ENCODE data around the gene XXYLT1. TPM values are rescaled to one million over a fixed set of nuclear protein-coding genes. Genes with fewer than 3 reads are reported as not detected.

XXYLT1 gene
- total and polyA plus RNA-seq, 2 donors from 2014 or later, result 5.7 to 10.7 TPM

DNA sequence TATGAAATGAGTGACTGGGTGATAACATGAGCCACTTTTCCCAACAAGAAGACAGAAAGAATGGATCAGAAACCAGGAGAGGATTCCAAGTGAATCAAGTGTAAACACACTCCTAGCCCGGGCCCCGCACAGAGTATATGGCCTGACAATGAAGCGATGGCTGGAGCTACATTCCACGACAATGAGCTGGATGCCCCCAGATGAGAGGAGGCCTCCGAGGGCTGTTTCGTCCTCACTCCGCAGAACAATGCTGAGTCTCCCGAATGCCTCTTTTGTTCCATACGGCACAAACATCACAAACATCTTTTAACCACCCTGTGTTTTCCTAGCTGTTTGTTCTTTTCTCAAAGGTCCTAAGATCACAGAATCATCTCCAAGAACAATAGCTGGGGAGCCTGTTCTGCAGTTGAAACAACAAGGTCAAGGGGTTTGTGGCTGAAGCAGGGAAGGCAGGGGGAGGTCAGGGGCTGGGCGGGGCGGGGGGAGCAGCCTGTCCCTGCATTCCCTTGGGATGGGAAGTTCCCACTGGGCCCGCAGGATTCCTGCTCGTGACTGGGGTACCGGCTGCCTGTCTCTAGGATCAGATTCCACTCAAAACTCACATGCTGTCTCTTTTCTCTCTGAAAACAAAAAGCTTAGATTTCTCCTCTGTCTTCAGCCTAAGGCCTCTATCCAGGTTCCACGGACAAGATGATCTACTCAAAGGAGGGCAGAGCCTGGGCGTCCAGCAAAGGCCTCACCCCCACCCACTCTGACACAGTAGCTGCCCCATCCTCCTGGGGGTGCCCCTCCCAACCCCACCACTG is 151.3 kb downstream of the XXYLT1 start:
- FAIRE-seq, result no peak
- intact Hi-C loops (cut with DNase I), result loop anchor here (10.0 kb wide), 1 partner anchor 125 kb away; no protein-coding TSS in a partner anchor
- H3K9ac ChIP-seq (ENCODE audit: low read length in 3 of 3), result no peak overlapping the region
- H3K36me3 ChIP-seq (ENCODE audit: control insufficient read depth in 2 of 3, insufficient read depth in 3 of 3, low read length in 3 of 3), result no peaks in the 10 kb centered on the region
- no peaks in the 10 kb centered on the region for H3K9me3 ChIP-seq (ENCODE audit: control insufficient read depth in 2 of 3, insufficient read depth in 1 of 3, low read length in 3 of 3)
- peaks cover 0 to 8% (median 0%) of the 10 kb centered on the region in 3 donors for H3K4me1 ChIP-seq (ENCODE audit: control insufficient read depth in 2 of 3, insufficient read depth in 2 of 3, low read depth in 1 of 3, low read length in 3 of 3)
- H3K4me3 ChIP-seq (ENCODE audit: low read length in 3 of 3), result no peak overlapping the region
- H3K27me3 ChIP-seq (ENCODE audit: control insufficient read depth, insufficient read depth, low read length), result no peaks in the 10 kb centered on the region
- DNase-seq, result peak in 1 of 5 donors; percentile 69
- peak overlapping the region; percentile 25 to 64 for H3K27ac ChIP-seq (ENCODE audit: low read depth in 2 of 2, low read length in 2 of 2)
- TF ChIP-seq, protein P1, sequence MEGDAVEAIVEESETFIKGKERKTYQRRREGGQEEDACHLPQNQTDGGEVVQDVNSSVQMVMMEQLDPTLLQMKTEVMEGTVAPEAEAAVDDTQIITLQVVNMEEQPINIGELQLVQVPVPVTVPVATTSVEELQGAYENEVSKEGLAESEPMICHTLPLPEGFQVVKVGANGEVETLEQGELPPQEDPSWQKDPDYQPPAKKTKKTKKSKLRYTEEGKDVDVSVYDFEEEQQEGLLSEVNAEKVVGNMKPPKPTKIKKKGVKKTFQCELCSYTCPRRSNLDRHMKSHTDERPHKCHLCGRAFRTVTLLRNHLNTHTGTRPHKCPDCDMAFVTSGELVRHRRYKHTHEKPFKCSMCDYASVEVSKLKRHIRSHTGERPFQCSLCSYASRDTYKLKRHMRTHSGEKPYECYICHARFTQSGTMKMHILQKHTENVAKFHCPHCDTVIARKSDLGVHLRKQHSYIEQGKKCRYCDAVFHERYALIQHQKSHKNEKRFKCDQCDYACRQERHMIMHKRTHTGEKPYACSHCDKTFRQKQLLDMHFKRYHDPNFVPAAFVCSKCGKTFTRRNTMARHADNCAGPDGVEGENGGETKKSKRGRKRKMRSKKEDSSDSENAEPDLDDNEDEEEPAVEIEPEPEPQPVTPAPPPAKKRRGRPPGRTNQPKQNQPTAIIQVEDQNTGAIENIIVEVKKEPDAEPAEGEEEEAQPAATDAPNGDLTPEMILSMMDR (IDR thresholded peaks at IDR 0.05; ENCODE audit: borderline replicate concordance, extremely low read depth, insufficient read depth), result no peak

DNA sequence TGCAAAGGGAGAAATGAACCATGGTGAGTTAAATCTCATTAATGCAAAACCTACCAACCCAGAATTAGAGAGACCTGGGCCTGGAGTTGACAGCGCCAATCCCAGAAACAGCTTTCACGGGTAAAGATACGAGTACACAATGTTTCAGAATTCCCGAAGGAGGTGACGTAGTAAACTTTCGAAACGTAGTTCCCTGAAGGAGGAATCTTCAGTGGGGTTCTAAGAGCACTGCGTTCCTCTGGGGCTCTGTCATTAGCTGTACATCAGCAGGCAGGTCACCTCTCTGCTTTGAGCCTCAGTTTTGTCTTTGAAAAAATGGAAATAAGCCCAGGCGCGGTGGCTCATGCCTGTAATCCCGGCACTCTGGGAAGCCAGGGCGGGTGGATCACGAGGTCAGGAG is 152.3 kb downstream of the XXYLT1 start:
- H3K9me3 ChIP-seq (ENCODE audit: control insufficient read depth in 2 of 3, insufficient read depth in 1 of 3, low read length in 3 of 3), result no peaks in the 10 kb centered on the region
- intact Hi-C loops (cut with DNase I), result no loop called here
- H3K27me3 ChIP-seq (ENCODE audit: control insufficient read depth, insufficient read depth, low read length), result no peaks in the 10 kb centered on the region
- no peak for DNase-seq
- peaks cover 0 to 8% (median 0%) of the 10 kb centered on the region in 3 donors for H3K4me1 ChIP-seq (ENCODE audit: control insufficient read depth in 2 of 3, insufficient read depth in 2 of 3, low read depth in 1 of 3, low read length in 3 of 3)
- FAIRE-seq, result no peak
- TF ChIP-seq, protein P1 (IDR thresholded peaks at IDR 0.05; ENCODE audit: borderline replicate concordance, extremely low read depth, insufficient read depth), result no peak
- no peaks in the 10 kb centered on the region for H3K36me3 ChIP-seq (ENCODE audit: control insufficient read depth in 2 of 3, insufficient read depth in 3 of 3, low read length in 3 of 3)
- H3K9ac ChIP-seq (ENCODE audit: low read length in 3 of 3), result no peak overlapping the region
- no peak overlapping the region for H3K4me3 ChIP-seq (ENCODE audit: low read length in 3 of 3)
- no peak overlapping the region for H3K27ac ChIP-seq (ENCODE audit: low read depth in 2 of 2, low read length in 2 of 2)

DNA sequence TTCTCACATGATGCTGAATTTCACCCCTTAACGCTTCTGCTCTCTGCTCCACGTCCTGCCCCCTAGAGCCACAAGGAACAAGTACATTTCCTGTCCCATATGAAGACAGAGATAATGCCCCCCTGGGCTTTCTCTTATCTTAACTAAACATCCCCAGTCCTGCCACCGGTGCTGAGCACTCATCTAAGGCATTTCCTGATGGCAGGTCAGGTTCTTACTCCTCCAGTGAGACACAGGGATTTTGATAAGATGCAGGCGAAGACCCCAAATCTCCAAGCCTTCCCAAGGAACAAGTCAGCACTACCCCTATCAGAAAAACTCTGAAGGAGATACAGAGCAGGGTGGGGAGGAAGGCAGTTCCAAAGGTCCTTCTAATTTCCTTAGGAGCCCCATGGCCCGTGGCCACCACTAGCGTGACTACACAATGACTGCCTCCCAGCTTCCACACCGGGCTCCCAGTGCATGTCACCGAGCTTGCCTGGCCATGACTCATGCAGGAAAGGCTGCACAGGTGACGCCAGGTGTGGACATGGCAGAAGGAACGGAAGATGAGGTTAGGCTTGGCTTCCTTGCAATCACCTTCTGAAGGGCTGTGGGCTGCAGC is 152.9 kb downstream of the XXYLT1 start:
- no peak overlapping the region for H3K4me3 ChIP-seq (ENCODE audit: low read length in 3 of 3)
- H3K36me3 ChIP-seq (ENCODE audit: control insufficient read depth in 2 of 3, insufficient read depth in 3 of 3, low read length in 3 of 3), result no peaks in the 10 kb centered on the region
- DNase-seq (peak in 1 of 5 donors; percentile 44), FAIRE-seq (no peak)
- intact Hi-C loops (cut with DNase I), result no loop called here
- H3K27ac ChIP-seq (ENCODE audit: low read depth in 2 of 2, low read length in 2 of 2), result no peak overlapping the region
- H3K4me1 ChIP-seq (ENCODE audit: control insufficient read depth in 2 of 3, insufficient read depth in 2 of 3, low read depth in 1 of 3, low read length in 3 of 3), result peaks cover 0 to 8% (median 0%) of the 10 kb centered on the region in 3 donors
- no peak overlapping the region for H3K9ac ChIP-seq (ENCODE audit: low read length in 3 of 3)
- H3K9me3 ChIP-seq (ENCODE audit: control insufficient read depth in 2 of 3, insufficient read depth in 1 of 3, low read length in 3 of 3), result no peaks in the 10 kb centered on the region
- no peaks in the 10 kb centered on the region for H3K27me3 ChIP-seq (ENCODE audit: control insufficient read depth, insufficient read depth, low read length)
- TF ChIP-seq, protein P1 (IDR thresholded peaks at IDR 0.05; ENCODE audit: borderline replicate concordance, extremely low read depth, insufficient read depth), result no peak
